Fibroblast of mammary gland (primary cell): ENCODE measurements around the gene CD207.
"Not testable (repeated sequence)": the region's sequence is repeated elsewhere in the genome, so short reads cannot be mapped to it uniquely, and the experiment has no call there.

Source experiments
- DNase-seq: peaks from one replicate; pipeline ENCODE4 v3.0.0-alpha.2; 2010; ENCODE audit warnings: low read depth
- H3K4me3 ChIP-seq: 2 replicates; pipeline ENCODE4 v1.5.1; 2011; ENCODE audit warnings: low read depth, mild to moderate bottlenecking, low read length, moderate library complexity; ENCODE audit not compliant: control insufficient read depth
- TF ChIP-seq, protein P1 (sequence below): conservative IDR thresholded peaks from 2 replicates; pipeline ENCODE4 v1.5.1; 2011; ENCODE audit warnings: low read depth, low read length, inconsistent platforms; ENCODE audit not compliant: control insufficient read depth, insufficient read depth

Gene CD207

DNA sequence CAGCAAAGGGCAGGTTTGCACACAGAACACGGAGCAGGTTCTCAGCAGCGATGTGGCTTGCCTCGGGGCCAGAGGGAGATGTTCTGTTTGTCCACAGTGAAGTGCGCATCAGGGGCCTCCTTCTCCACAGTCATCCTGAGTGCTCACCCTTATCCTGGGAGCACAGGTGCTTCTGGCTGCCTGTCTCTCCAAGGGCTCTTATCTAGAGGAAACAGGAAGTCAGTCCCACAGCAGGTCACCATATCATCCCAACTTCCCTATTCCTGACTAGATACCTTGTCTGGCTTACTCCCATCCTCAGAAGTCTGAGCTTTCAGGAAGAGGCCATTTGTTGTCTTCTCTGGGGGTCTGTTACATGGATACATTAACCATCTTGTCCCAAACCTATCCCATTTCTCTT, at the start of gene CD207:
Gene CD207 (minus strand): TSS at position 174 of the 400 bp plus-strand sequence. CDS start 40 bp downstream, at position 134.
- no peak within 1 kb of the TSS for H3K4me3 ChIP-seq
- no peak for DNase-seq
- TF ChIP-seq, protein P1, sequence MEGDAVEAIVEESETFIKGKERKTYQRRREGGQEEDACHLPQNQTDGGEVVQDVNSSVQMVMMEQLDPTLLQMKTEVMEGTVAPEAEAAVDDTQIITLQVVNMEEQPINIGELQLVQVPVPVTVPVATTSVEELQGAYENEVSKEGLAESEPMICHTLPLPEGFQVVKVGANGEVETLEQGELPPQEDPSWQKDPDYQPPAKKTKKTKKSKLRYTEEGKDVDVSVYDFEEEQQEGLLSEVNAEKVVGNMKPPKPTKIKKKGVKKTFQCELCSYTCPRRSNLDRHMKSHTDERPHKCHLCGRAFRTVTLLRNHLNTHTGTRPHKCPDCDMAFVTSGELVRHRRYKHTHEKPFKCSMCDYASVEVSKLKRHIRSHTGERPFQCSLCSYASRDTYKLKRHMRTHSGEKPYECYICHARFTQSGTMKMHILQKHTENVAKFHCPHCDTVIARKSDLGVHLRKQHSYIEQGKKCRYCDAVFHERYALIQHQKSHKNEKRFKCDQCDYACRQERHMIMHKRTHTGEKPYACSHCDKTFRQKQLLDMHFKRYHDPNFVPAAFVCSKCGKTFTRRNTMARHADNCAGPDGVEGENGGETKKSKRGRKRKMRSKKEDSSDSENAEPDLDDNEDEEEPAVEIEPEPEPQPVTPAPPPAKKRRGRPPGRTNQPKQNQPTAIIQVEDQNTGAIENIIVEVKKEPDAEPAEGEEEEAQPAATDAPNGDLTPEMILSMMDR = no peak

DNA sequence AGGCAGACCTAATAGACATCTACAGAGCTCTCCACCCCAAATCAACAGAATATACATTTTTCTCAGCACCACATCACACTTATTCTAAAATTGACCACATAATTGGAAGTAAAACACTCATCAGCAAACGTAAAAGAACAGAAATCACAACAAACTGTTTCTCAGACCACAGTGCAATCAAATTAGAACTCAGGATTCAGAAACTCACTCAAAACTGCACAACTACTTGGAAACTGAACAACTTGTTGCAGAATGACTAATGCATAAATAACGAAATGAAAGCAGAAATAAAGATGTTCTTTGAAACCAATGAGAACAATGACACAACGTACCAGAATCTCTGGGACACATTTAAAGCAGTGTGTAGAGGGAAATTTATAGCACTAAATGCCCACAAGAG, 42.9 kb upstream of the CD207 start:
- not testable (repeated sequence) for H3K4me3 ChIP-seq, DNase-seq

DNA sequence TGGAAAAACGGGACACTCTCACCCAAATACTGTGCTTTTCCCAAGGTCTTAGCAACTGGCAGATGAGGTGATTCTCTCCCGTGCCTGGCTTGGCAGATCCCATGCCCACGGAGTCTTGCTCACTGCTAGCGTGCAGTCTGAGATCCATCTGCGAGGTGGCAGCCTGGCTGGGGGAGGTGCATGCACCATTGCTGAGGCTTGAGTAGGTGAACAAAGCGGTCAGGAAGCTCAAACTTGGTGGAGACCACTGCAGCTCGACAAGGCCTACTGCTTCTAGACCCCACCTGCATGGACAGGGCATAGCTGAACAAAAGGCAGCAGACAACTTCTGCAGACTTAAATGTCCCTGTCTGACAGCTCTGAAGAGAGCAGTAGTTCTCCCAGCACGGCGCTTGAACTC, 40.5 kb upstream of the CD207 start:
- not testable (repeated sequence) for H3K4me3 ChIP-seq, DNase-seq

DNA sequence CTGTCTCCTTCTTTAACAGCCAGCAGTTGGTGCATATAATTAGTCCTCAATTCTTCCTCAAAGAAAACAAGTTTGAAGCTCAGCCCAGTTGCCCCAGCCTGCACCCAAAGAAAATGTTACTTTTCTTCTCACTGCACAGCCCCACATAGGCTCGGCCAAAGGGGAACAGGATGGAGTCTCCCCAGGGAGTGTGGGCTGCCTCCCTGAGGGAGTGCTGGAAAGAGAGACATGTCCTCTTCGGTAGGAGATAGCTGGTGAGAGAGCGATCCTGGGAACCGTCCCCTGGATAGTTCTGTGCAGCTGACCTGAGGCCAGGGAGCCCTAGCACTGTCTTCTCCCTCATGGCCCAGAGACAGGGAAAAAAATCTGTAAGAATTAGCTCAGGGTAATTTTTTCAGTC, 37.9 kb upstream of the CD207 start:
- TF ChIP-seq, protein P1 = no peak
- H3K4me3 ChIP-seq = no peak overlapping the region
- DNase-seq = no peak

DNA sequence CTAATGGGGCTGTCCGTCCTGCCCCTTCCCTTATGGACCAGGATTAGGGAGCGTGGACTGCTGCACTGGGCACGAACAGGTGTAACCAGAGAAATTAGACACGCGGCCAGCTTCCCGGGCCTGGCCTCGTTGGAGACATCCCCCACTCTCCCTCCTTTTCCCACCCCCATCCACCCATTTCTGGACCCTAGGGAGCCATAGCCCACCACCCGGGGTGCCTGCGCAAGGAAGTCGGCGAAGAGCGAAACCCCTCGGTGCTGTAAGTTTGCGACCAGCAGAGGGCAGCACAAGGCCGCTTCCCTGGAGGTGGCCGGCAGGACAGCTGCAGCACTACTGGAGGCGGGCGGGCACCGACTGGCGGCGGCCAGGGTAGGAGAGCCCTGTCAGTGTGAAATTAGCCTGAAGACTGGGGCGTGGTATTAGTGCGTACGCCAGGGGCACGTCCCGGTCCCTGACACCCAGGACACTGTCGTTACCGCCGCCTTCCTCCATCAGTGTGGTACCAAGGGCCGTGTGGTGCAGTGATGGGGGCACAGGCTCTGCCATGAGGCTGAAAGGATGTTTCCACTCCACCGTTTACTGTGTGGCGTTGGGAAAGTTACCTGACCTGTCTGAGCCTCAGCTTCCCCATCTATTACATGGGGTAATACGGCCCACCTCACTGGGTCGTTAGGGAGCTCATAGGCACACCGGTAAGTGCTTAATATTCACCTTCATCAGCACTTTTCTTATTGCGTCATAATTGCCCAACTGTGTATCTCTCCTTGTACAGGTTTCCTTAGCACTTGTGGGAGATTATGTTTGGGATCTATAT, 36.0 kb upstream of the CD207 start:
- peak; percentile 69 for DNase-seq
- H3K4me3 ChIP-seq = no peak overlapping the region
- TF ChIP-seq, protein P1 = peak; percentile 77

DNA sequence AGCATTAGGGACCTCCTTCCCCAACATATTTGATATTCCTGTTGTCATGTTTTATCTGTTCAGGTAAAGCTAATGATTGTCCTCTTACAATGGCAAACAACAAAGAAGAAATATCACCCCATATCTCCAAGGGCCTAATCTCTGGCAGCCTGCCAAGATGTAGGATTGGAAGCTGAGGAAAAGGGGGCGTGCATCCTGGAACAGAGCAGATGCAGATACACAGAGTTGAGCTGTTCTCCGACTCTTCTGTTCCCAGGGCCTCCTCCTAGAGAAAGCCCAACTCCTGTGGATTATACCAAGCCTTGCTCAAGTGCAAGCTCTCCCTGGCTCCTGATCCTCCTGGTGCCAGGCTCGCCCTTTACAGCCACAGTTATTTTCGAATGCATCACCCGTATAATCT, 35.2 kb upstream of the CD207 start:
- TF ChIP-seq, protein P1 = no peak

DNA sequence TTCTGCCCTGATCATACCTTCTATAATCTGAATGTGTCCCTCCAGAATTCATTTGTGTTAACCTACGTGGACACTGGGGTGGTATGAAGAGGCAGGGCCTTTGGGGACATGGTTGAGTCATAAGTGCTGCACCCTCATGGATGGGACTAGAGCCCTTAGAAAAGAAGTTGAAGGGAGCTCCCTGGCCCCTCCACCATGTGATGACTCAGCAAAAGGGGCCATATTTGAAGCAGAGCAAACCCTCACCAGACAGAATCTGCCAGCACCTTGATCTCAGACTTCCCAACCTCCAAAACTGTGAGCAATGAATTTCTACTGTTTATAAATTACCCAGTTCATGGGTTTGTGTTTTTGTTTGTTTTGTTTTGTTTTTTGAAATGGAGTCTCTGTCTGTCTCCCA, 33.4 kb upstream of the CD207 start:
- TF ChIP-seq, protein P1 = no peak
- no peak overlapping the region for H3K4me3 ChIP-seq
- DNase-seq = no peak

More for the DNA sequence above, 35.2 kb upstream of the CD207 start:
- no peak for DNase-seq
- no peak overlapping the region for H3K4me3 ChIP-seq
